Glutamatergic neuron (in vitro differentiated cells): ENCODE measurements around the gene CYP2C18. TPM values are rescaled to one million over a fixed set of nuclear protein-coding genes. Genes with fewer than 3 reads are reported as not detected.

Source experiments
- DNase-seq: peaks from one replicate; pipeline ENCODE4 v3.0.0; 2022
- H3K27ac Mint-ChIP-seq: one replicate; pipeline ENCODE4 v1.8.0; 2020; ENCODE audit warnings: mild to moderate bottlenecking, mixed read lengths, inconsistent platforms; ENCODE audit not compliant: unreplicated experiment
- H3K27me3 Mint-ChIP-seq: one replicate; pipeline ENCODE4 v1.8.0; 2020; ENCODE audit warnings: mild to moderate bottlenecking, moderate library complexity, mixed read lengths, inconsistent platforms; ENCODE audit not compliant: unreplicated experiment
- H3K36me3 Mint-ChIP-seq: one replicate; pipeline ENCODE4 v1.8.0; 2020; ENCODE audit warnings: mild to moderate bottlenecking, mixed read lengths, inconsistent platforms; ENCODE audit not compliant: unreplicated experiment
- H3K4me1 Mint-ChIP-seq: one replicate; pipeline ENCODE4 v1.8.0; 2020; ENCODE audit warnings: mild to moderate bottlenecking, low read depth, mixed read lengths, inconsistent platforms; ENCODE audit not compliant: unreplicated experiment
- H3K4me3 Mint-ChIP-seq: one replicate; pipeline ENCODE4 v1.8.0; 2020; ENCODE audit warnings: mild to moderate bottlenecking, mixed read lengths, inconsistent platforms; ENCODE audit not compliant: unreplicated experiment
- H3K9me3 Mint-ChIP-seq: one replicate; pipeline ENCODE4 v1.8.0; 2020; ENCODE audit warnings: mild to moderate bottlenecking, moderate library complexity, mixed read lengths, inconsistent platforms; ENCODE audit not compliant: unreplicated experiment
- CTCF ChIP-seq: fragments of 200-600 bp; sonication (generic); IDR thresholded peaks from one replicate; pipeline ENCODE4 v1.5.0; 2021; ENCODE audit not compliant: partially characterized antibody, unreplicated experiment
- total RNA-seq: library from RNA; stranded (reverse); fragmentation: NEBNext Ultra II Directional; extraction: Animal tissue kit (Norgen Biotek cat#: 25700); gene quantifications from one replicate; pipeline ENCODE4 v1.2.1, GENCODE V29; 2021; ENCODE audit not compliant: unreplicated experiment

CYP2C18 gene
- total RNA-seq, 1 donor from 2014 or later, result not detected

GRCh38 chr10:94777886-94778458, 94.4 kb downstream of the CYP2C18 start:
- Mint-ChIP-seq H3K9me3 (no peaks in the 10 kb centered on the region), H3K36me3 (no peaks in the 10 kb centered on the region), H3K27ac (no peak overlapping the region), H3K27me3 (no peaks in the 10 kb centered on the region), H3K4me3 (no peak overlapping the region), H3K4me1 (no peaks in the 10 kb centered on the region)
- TF ChIP-seq CTCF, result no peak
- DNase-seq, result no peak

- Mint-ChIP-seq H3K27me3 (no peaks in the 10 kb centered on the region), H3K4me3 (no peak overlapping the region), H3K4me1 (no peaks in the 10 kb centered on the region), H3K27ac (no peak overlapping the region), H3K9me3 (no peaks in the 10 kb centered on the region), H3K36me3 (no peaks in the 10 kb centered on the region)
- no peak for TF ChIP-seq CTCF
- DNase-seq, result no peak
These were observed 97.3 kb downstream of the CYP2C18 start for GRCh38 chr10:94780844-94781243.

- H3K9me3 Mint-ChIP-seq, result no peaks in the 10 kb centered on the region
- DNase-seq, result no peak
- no peaks in the 10 kb centered on the region for H3K27me3 Mint-ChIP-seq
- no peaks in the 10 kb centered on the region for H3K4me1 Mint-ChIP-seq
- H3K4me3 Mint-ChIP-seq, result no peak overlapping the region
- TF ChIP-seq CTCF, result no peak
- no peaks in the 10 kb centered on the region for H3K36me3 Mint-ChIP-seq
- H3K27ac Mint-ChIP-seq, result no peak overlapping the region
These were observed 100.7 kb downstream of the CYP2C18 start for GRCh38 chr10:94784256-94784655.

- H3K27me3 Mint-ChIP-seq, result no peaks in the 10 kb centered on the region
- H3K4me3 Mint-ChIP-seq, result no peak overlapping the region
- no peak for TF ChIP-seq CTCF
- no peak for DNase-seq
- no peaks in the 10 kb centered on the region for H3K9me3 Mint-ChIP-seq
- no peaks in the 10 kb centered on the region for H3K36me3 Mint-ChIP-seq
- H3K4me1 Mint-ChIP-seq, result no peaks in the 10 kb centered on the region
- no peak overlapping the region for H3K27ac Mint-ChIP-seq
These were observed 101.7 kb downstream of the CYP2C18 start for GRCh38 chr10:94785211-94785610.

Other genes starting within 250 kb of the CYP2C18 start
- 26.4 TPM for gene HELLS, start 137.9 kb upstream of the CYP2C18 start, total RNA-seq
- not detected for gene CYP2C19, start 79.0 kb downstream of the CYP2C18 start, total RNA-seq